HCT116 (cell line): ENCODE measurements around the gene TEKTIP1. TPM values are rescaled to one million over a fixed set of nuclear protein-coding genes. Genes with fewer than 3 reads are reported as not detected.
A peak's percentile ranks its signal among the peaks of the same experiment; 100 is the strongest.

Source experiments
- ATAC-seq: fragments of 200-7000 bp; cut with Tn5 transposase; 2 replicates; pipeline ENCODE4 v1.9.1; 2020; ENCODE audit warnings: mild to moderate bottlenecking, moderate library complexity
- BruUV-seq: library from RNA; stranded (reverse); fragments of 400-500 nt; replicated peaks from 2 replicates; lab custom pipeline; 2021; lab: Mats Ljungman, UMichigan
- CTCF ChIA-PET: fragments of 300-600 bp; sonication (Branson Sonifier 250); formaldehyde crosslinking; loops from one replicate; lab custom pipeline; 2021; ENCODE audit warnings: antibody characterized with exemption; lab: Charles Lee
- POLR2A ChIA-PET: fragments of 300-600, 350-600 bp; sonication (Branson Sonifier 250); formaldehyde crosslinking; loops from one replicate; lab custom pipeline; 2021; ENCODE audit warnings: antibody characterized with exemption; lab: Charles Lee
- RAD21 ChIA-PET, 2 experiments: fragments of 300-600 bp; sonication (Branson Sonifier 250); formaldehyde crosslinking; loops; one replicate each; lab custom pipeline; 2023; ENCODE audit warnings: low total read pairs in 2 of 2; ENCODE audit not compliant: uncharacterized antibody in 2 of 2, unreplicated experiment in 2 of 2, low non-redundant PET in 1 of 2; lab: Charles Lee
- DNase-seq: peaks from one replicate; pipeline ENCODE4 v3.0.0-alpha.2; 2010; ENCODE audit warnings: low read depth, low spot score
- H2AFZ ChIP-seq: fragments of 200-600 bp; shearing (Covaris generic), sonication (generic); 2 replicates; pipeline ENCODE4 v1.6.1; 2017; ENCODE audit warnings: low read depth, mixed run types, mixed read lengths, antibody characterized with exemption, low read length; ENCODE audit not compliant: poor library complexity, severe bottlenecking
- H3K27ac ChIP-seq: 2 replicates; pipeline ENCODE4 v1.5.1; 2012; ENCODE audit warnings: low read depth, low read length
- H3K27me3 ChIP-seq: fragments of 200-600 bp; sonication (generic); 2 replicates; pipeline ENCODE4 v1.6.1; 2016; ENCODE audit warnings: mixed run types, low read length, mixed read lengths; ENCODE audit not compliant: insufficient read depth
- H3K36me3 ChIP-seq, 2 experiments: fragments of 200-500 bp in 1 of 2; fragments of 200-600 bp in 1 of 2; sonication (Bioruptor generic) in 1 of 2; sonication (generic) in 1 of 2; 2 replicates each; pipeline versions ENCODE4 v1.5.1 to v1.6.1; 2014 to 2016; ENCODE audit warnings: low read length in 2 of 2, inconsistent platforms in 1 of 2, mixed read lengths in 1 of 2, mixed run types in 1 of 2; ENCODE audit not compliant: insufficient read depth in 2 of 2, control insufficient read depth in 1 of 2
- H3K4me1 ChIP-seq, 2 experiments: fragments of 200-600 bp in 1 of 2; sonication (generic) in 1 of 2; 2 replicates each; pipeline versions ENCODE4 v1.5.1 to v1.6.1; 2012 to 2017; ENCODE audit warnings: low read length in 2 of 2, inconsistent platforms in 1 of 2, mild to moderate bottlenecking in 1 of 2, mixed read lengths in 1 of 2, mixed run types in 1 of 2, moderate library complexity in 1 of 2; ENCODE audit not compliant: insufficient read depth in 2 of 2, control insufficient read depth in 1 of 2
- H3K4me2 ChIP-seq: fragments of 200-600 bp; sonication (generic); 2 replicates; pipeline ENCODE4 v1.6.1; 2017; ENCODE audit warnings: mixed run types, low read length, mixed read lengths
- H3K4me3 ChIP-seq, 2 experiments: fragments of 200-600 bp in 1 of 2; sonication (generic) in 1 of 2; replicated peaks in 1 of 2; 2 replicates each; pipeline ENCODE4 v1.5.1; 2011 to 2016; ENCODE audit warnings: low read length in 2 of 2, control low read depth in 1 of 2, low read depth in 1 of 2, mild to moderate bottlenecking in 1 of 2, mixed read lengths in 1 of 2, mixed run types in 1 of 2
- H3K79me2 ChIP-seq: fragments of 200-600 bp; sonication (generic); 2 replicates; pipeline ENCODE4 v1.6.1; 2017; ENCODE audit warnings: mild to moderate bottlenecking, mixed run types, low read length, moderate library complexity, mixed read lengths; ENCODE audit not compliant: insufficient read depth
- H3K9ac ChIP-seq: fragments of 200-600 bp; sonication (generic); 2 replicates; pipeline ENCODE4 v1.6.1; 2016; ENCODE audit warnings: low read length, mixed read lengths
- H3K9me2 ChIP-seq: fragments of 200-600 bp; sonication (generic), shearing (Covaris generic); 2 replicates; pipeline ENCODE4 v1.6.1; 2017; ENCODE audit warnings: mixed run types, mild to moderate bottlenecking, moderate library complexity; ENCODE audit not compliant: insufficient read depth
- H3K9me3 ChIP-seq, 2 experiments: fragments of 200-500 bp in 1 of 2; fragments of 200-600 bp in 1 of 2; sonication (Bioruptor generic) in 1 of 2; sonication (generic) in 1 of 2; 2 replicates each; pipeline ENCODE4 v1.6.1; 2014 to 2017; ENCODE audit warnings: low read length in 2 of 2, mixed read lengths in 2 of 2, inconsistent platforms in 1 of 2, low read depth in 1 of 2, mild to moderate bottlenecking in 1 of 2, mixed run types in 1 of 2, moderate library complexity in 1 of 2; ENCODE audit not compliant: control insufficient read depth in 1 of 2, insufficient read depth in 1 of 2
- H4K20me1 ChIP-seq: fragments of 200-600 bp; sonication (generic), shearing (Covaris generic); 2 replicates; pipeline ENCODE4 v1.6.1; 2017; ENCODE audit warnings: mixed run types, mild to moderate bottlenecking, moderate library complexity; ENCODE audit not compliant: insufficient read depth
- CBX3 ChIP-seq: IDR thresholded peaks from 2 replicates; pipeline ENCODE4 v1.6.1; 2012; ENCODE audit warnings: low read depth
- CEBPB ChIP-seq: IDR thresholded peaks from 2 replicates; pipeline ENCODE4 v1.6.1; 2012; ENCODE audit warnings: low read depth
- ELF1 ChIP-seq: IDR thresholded peaks from 2 replicates; pipeline ENCODE4 v1.6.1; 2012; ENCODE audit warnings: low read depth, borderline replicate concordance
- EZH2 ChIP-seq: fragments of 200-600 bp; sonication (generic); IDR thresholded peaks from 2 replicates; pipeline ENCODE4 v1.6.1; 2017; ENCODE audit warnings: antibody characterized with exemption, mixed run types
- EZH2phosphoT487 ChIP-seq: fragments of 200-600 bp; IDR thresholded peaks from 2 replicates; pipeline ENCODE4 v1.6.1; 2018; ENCODE audit warnings: antibody characterized with exemption, borderline replicate concordance
- FOSL1 ChIP-seq: IDR thresholded peaks from 2 replicates; pipeline ENCODE4 v1.6.1; 2012; ENCODE audit warnings: low read depth
- JUND ChIP-seq: IDR thresholded peaks from 2 replicates; pipeline ENCODE4 v1.6.1; 2012
- MAX ChIP-seq: IDR thresholded peaks from 2 replicates; pipeline ENCODE4 v1.6.1; 2012
- POLR2AphosphoS5 ChIP-seq: IDR thresholded peaks from 2 replicates; pipeline ENCODE4 v1.6.1; 2011; ENCODE audit warnings: mild to moderate bottlenecking, low read depth, low read length, moderate library complexity
- RAD21 ChIP-seq: IDR thresholded peaks from 2 replicates; pipeline ENCODE4 v1.6.1; 2012; ENCODE audit warnings: low read depth, mild to moderate bottlenecking
- REST ChIP-seq: IDR thresholded peaks from 2 replicates; pipeline ENCODE4 v1.6.1; 2012; ENCODE audit warnings: low read depth
- SP1 ChIP-seq: IDR thresholded peaks from 2 replicates; pipeline ENCODE4 v1.6.1; 2012; ENCODE audit warnings: low read depth
- SRF ChIP-seq: IDR thresholded peaks from 2 replicates; pipeline ENCODE4 v1.6.1; 2012; ENCODE audit warnings: low read depth
- YY1 ChIP-seq: IDR thresholded peaks from 2 replicates; pipeline ENCODE4 v1.6.1; 2011; ENCODE audit warnings: low read length, low read depth, moderate library complexity, mild to moderate bottlenecking; ENCODE audit not compliant: insufficient replicate concordance; ENCODE audit errors: extremely low read depth
- ZBTB33 ChIP-seq: IDR thresholded peaks from 2 replicates; pipeline ENCODE4 v1.6.1; 2011; ENCODE audit warnings: mild to moderate bottlenecking, low read length, moderate library complexity; ENCODE audit not compliant: insufficient replicate concordance; ENCODE audit errors: extremely low read depth
- ZFX ChIP-seq: fragments of 450-650 bp; IDR thresholded peaks from 2 replicates; pipeline ENCODE4 v1.6.1; 2017
- ZNF274 ChIP-seq: fragments of 200-500 bp; sonication (Bioruptor generic); IDR thresholded peaks from 2 replicates; pipeline ENCODE4 v1.6.1; 2014; ENCODE audit warnings: mild to moderate bottlenecking, low read depth, low read length, inconsistent platforms
- intact Hi-C: fragments of 100-400 bp; cut with micrococcal nuclease; formaldehyde crosslinking; loops from 2 replicates; pipeline ENCODE4 v1.10.0; 2022
- total RNA-seq: library from RNA; stranded (reverse); gene quantifications from one replicate; pipeline ENCODE4 v1.2.1, GENCODE V29; 2021; ENCODE audit not compliant: unreplicated experiment

Gene TEKTIP1
- total RNA-seq, 1 experiment from 2014 or later, result 1.2 TPM

DNA sequence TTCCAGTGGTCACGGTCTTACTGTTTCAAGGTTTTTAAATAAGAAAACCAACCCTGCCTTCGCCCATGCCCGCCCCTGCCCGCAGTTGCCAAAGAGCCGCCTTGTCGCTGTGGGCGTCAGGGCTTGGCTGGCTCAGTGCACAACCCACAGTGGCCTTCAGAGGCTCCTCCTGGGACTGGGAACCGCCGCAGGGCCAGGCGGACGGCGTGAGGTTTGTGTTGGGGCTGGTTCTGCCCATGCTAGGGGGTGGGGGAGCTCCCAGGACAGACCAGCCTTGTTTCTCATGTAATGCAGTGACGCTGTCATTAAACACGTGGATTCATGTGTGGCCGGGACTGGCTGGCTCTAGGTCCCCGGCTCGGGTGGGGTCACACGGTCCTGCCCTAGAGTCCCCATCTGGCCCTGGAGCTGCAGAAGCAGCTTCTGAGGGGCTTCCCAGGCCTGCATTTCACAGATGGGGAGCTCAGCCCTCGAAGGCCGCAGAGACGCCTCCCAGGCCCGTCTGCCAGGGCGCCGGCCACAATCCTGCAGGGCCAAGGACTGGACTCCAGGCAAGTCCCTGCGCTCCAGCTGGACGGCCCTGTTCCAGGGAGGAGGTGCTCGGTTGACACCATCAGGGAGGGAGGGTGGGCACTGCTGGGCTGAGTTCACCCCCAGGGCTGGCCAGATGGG lies 2.4 kb upstream of the TEKTIP1 start:
- peaks cover 9 to 20% of the 10 kb centered on the region in 2 experiments; a peak in 3 of 4 replicates for H3K36me3 ChIP-seq

More for the DNA sequence above, 2.4 kb upstream of the TEKTIP1 start:
- H3K79me2 ChIP-seq, result no peaks in the 10 kb centered on the region
- intact Hi-C loops, result no loop called here
- H3K27me3 ChIP-seq, result no peaks in the 10 kb centered on the region
- H3K27ac ChIP-seq, result no peak overlapping the region
- no peak overlapping the region for H3K4me3 ChIP-seq
- 0 out of 2 replicates have a peak, but pooled peaks have one; percentile 1 for ATAC-seq
- H3K4me1 ChIP-seq, result peaks cover 3 to 22% of the 10 kb centered on the region in 2 experiments; a peak in 3 of 4 replicates
- H3K9me2 ChIP-seq, result no peaks in the 10 kb centered on the region
- no peak for TF ChIP-seq POLR2AphosphoS5
- TF ChIP-seq YY1, result no peak
- TF ChIP-seq REST, result no peak
- TF ChIP-seq EZH2phosphoT487, result no peak
- TF ChIP-seq SRF, result no peak
- no peak for TF ChIP-seq JUND
- no peak for TF ChIP-seq CBX3
- TF ChIP-seq CEBPB, result no peak
- no peak for TF ChIP-seq RAD21
- no peak for TF ChIP-seq ZBTB33
- no peak for TF ChIP-seq MAX
- TF ChIP-seq ZFX, result no peak
- no peak for TF ChIP-seq ELF1
- TF ChIP-seq ZNF274, result no peak
- TF ChIP-seq SP1, result no peak
- no peak for TF ChIP-seq EZH2
- TF ChIP-seq FOSL1, result no peak
- no peaks in the 10 kb centered on the region for H4K20me1 ChIP-seq
- no TSS peak for BruUV-seq
- ChIA-PET RAD21 (no interaction called here), POLR2A (interaction anchor here (0.6 to 1.0 kb wide), 2 partner anchors 11 to 37 kb away, joined by 3 to 6 read pairs; no protein-coding TSS in a partner anchor), CTCF (no interaction called here)
- no peak for DNase-seq
- H3K9ac ChIP-seq, result no peak overlapping the region
- H3K4me2 ChIP-seq, result no peak overlapping the region
- no peaks in the 10 kb centered on the region for H3K9me3 ChIP-seq
- no peak overlapping the region for H2AFZ ChIP-seq
